HG02981 (cell line): ENCODE measurements around the gene NCCRP1.

Experiments
- ATAC-seq: cut with Tn5 transposase; IDR thresholded peaks from one replicate; pipeline ENCODE4 v1.9.1; 2021; ENCODE audit warnings: mild to moderate bottlenecking, moderate library complexity; ENCODE audit not compliant: unreplicated experiment

NCCRP1 gene

GRCh38 chr19:39164289-39164688, 32.5 kb upstream of the NCCRP1 start:
- no peak for ATAC-seq

- ATAC-seq = no peak
These were observed 30.9 kb upstream of the NCCRP1 start for GRCh38 chr19:39165857-39166256.

- no peak for ATAC-seq
These were observed 30.0 kb upstream of the NCCRP1 start for GRCh38 chr19:39166571-39167391.

- no peak for ATAC-seq
These were observed 29.1 kb upstream of the NCCRP1 start for GRCh38 chr19:39167461-39168257.

- no peak for ATAC-seq
These were observed 28.3 kb upstream of the NCCRP1 start for GRCh38 chr19:39168258-39169142.

- no peak for ATAC-seq
These were observed 27.5 kb upstream of the NCCRP1 start for GRCh38 chr19:39169143-39169810.

- ATAC-seq = no peak
These were observed 26.2 kb upstream of the NCCRP1 start for GRCh38 chr19:39170386-39171231.

- no peak for ATAC-seq
These were observed 25.0 kb upstream of the NCCRP1 start for GRCh38 chr19:39171479-39172465.

GRCh38 chr19:39172700-39173501, 23.9 kb upstream of the NCCRP1 start:
- no peak for ATAC-seq

- no peak for ATAC-seq
These were observed 23.2 kb upstream of the NCCRP1 start for GRCh38 chr19:39173502-39173991.

GRCh38 chr19:39174142-39174541, 22.6 kb upstream of the NCCRP1 start:
- ATAC-seq = no peak

GRCh38 chr19:39174558-39175544, 21.9 kb upstream of the NCCRP1 start:
- ATAC-seq = no peak

GRCh38 chr19:39175564-39175963, 21.2 kb upstream of the NCCRP1 start:
- ATAC-seq = no peak

- ATAC-seq = no peak
These were observed 19.6 kb upstream of the NCCRP1 start for GRCh38 chr19:39177110-39177699.

- no peak for ATAC-seq
These were observed 19.0 kb upstream of the NCCRP1 start for GRCh38 chr19:39177736-39178135.
